Measurements from ENCODE around the gene IQGAP2.

The IQGAP2 gene

DNA sequence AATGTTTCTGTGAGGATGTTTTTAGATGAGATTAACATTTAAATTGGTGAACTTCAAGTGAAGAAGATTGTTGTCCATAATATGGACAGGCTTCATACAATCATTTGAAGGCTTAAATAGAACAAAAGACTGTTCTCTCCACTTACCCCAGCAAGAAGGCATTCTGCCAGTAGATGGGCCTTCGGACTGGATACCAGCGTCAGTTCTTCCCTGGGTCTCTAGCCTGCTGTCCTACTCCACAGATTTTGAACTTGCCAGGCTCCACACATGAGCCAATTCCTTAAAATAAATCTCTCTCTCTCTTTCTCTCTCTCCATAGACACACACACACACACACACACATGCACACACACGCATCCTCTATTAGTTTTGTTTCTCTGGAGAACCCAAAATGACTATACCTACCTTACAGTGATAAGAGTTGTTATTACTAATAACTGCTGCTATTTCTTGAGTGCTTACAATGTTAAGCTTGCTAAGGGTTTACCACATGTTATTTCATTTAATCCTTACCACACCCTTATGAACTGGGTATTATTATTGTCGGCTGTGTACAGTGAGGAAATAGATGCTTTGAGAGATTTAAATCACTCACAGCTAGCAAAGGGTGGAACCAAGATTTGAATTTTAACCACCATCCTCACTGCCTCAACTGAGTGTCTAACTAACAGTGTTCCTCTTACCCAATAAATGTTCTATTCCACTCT, 19.8 kb upstream of the IQGAP2 start:
- no peak for DNase-seq (ENCODE audit: low read depth)

- DNase-seq (ENCODE audit: low read depth): no peak
These were observed 18.9 kb upstream of the IQGAP2 start for GRCh38 chr5:76384189-76384588.

DNA sequence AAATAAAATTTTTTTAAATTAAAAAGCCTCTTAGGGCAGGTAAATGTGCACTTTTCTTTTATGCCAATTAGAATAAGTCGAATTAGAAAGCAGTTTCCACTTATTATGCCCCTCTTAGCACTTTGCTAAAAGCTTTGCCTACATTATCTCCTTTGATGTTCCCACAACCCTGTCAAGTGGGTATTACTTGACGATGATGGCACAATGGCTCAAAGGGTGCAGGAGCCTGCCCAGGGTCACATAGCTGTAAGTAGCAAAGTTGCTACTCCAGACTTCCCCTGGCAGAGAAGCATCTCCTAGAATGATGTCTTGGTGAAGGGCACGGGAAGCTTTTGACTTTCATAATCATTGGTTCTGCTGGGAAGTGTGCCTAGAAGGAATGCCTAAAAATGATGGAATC, 18.4 kb upstream of the IQGAP2 start:
- DNase-seq (ENCODE audit: low read depth): no peak

DNA sequence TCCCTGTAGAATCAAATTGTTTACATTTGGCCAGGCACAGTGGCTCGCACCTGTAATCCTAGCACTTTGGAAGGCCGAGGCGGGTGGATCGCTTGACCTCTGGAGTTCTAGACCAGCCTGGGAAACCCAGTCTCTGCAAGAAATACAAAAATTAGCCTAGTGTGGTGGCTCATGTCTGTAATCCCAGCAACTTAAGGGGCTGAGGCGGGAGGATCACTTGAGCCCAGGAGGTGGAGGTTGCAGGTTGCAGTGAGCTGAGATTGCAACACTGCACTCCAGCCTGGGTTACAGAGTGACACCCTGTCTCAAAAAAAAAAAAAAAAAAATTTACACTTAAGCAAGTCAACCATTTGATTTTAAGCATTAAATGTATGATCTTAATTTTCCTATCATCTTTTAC, 17.5 kb upstream of the IQGAP2 start:
- DNase-seq (ENCODE audit: low read depth): no peak

DNA sequence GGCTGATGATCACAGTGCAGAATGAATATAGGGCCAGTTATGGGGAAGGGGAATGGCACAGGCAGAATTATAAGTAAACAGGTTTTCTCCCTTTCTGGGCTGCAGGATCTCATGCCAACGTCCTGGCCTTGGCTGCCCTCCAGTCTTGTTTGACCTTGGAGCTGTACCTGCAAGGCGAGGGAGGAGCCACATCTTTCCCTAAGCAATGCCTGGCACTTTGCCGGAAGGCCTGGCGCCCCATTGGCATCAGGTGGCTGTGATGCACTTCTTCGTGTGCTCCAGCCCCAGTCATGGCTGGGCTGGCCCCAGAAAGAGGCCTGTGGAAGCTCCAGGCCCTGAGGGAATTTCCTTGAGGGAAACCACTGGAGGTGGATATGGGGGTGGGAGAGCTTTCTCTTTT, 16.7 kb upstream of the IQGAP2 start:
- DNase-seq (ENCODE audit: low read depth): no peak

- DNase-seq (ENCODE audit: low read depth): no peak
These were observed 14.8 kb upstream of the IQGAP2 start for GRCh38 chr5:76388236-76388635.

GRCh38 chr5:76388791-76389512, 14.1 kb upstream of the IQGAP2 start:
- DNase-seq (ENCODE audit: low read depth): no peak

- no peak for DNase-seq (ENCODE audit: low read depth)
These were observed 13.5 kb upstream of the IQGAP2 start for GRCh38 chr5:76389513-76390154.

DNA sequence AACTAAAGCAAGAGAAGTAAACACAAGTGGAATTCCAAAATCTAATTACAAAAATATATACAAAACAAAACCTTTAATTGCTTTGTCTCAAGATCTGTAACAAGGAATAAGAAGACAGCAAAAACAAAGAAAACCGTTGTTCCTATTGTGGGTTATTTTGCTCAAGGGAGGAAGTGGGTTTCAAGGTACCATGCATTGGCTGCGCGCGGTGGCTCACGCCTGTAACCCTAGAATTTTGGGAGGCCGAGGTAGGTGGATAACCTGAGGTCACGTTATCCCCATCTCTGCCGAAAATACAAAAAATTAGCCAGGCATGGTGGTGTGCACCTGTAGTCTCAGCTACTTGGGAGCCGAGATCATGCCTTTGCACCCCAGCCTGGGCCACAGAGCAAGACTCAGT, 12.1 kb upstream of the IQGAP2 start:
- DNase-seq (ENCODE audit: low read depth): no peak

- DNase-seq (ENCODE audit: low read depth): no peak
These were observed 9.9 kb upstream of the IQGAP2 start for GRCh38 chr5:76393035-76393680.

- no peak for DNase-seq (ENCODE audit: low read depth)
These were observed 5.9 kb upstream of the IQGAP2 start for GRCh38 chr5:76397200-76397599.

DNA sequence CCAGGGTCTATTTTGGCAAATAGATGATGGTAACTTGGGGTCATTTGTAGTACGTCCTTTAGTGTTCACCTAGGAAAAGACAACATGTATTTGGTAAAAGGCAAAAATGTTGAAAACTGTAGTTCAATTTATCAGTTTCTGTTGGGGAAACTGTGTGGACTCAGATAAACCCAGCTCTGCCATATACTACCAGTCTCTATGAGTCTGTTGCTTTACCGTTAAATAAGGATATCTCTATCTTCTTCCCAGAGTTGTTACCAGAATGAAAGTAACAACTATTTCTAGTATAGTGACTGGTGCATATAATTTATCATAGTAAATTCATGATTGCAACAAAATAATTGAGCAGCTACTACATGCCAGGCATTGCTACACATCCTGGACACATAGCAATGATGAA, 3.8 kb upstream of the IQGAP2 start:
- no peak for DNase-seq (ENCODE audit: low read depth)

- no peak for DNase-seq (ENCODE audit: low read depth)
These were observed 2.6 kb upstream of the IQGAP2 start for GRCh38 chr5:76400466-76400865.

DNA sequence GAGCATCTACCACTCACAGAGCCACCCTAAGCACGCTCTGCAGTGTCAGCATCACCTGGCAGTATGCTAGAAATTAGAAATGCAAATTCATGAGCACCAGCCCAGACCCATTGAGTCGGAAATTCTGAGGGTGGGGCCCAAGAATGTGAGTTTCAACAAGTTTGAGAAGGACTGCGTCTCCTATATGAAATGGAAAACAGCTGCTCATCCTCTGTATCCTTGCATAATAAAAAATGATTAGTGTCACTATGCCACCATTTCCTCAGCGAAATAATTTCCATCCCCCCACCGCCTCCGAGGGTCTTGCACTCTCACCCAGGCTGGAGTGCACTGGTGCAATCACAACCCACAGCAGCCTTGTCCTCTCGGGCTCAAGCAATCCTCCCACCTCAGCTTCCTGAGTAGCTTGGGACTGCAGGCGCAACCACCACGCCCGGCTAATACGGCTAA, 1.3 kb upstream of the IQGAP2 start:
- no peak for DNase-seq (ENCODE audit: low read depth)

- no peak for DNase-seq (ENCODE audit: low read depth)
These were observed 717 bp upstream of the IQGAP2 start for GRCh38 chr5:76402251-76402885.

DNA sequence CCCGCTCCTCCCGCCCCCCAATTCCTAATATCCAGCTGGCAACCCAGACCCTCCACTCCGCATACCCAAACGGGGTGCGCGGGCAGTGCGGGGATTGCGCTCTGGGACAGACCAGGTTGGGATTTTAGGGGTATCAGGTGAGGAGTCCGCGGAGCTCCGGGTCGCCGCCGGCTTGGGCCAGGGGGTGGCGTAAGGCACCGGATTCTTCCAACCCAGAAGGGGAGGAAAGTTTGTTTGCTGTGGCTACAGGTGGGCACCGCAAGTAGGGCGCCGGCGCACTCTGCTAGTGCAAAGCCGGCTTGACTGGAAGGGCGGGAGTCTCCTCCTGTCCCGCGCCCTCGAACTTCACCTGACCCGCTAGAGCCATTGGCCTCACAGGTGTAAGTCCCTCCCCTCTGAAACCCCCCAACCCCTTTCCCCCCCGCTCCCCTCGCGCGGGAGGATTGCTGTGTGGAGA, 709 bp downstream of the IQGAP2 start:
- no peak for DNase-seq (ENCODE audit: low read depth)

- no peak for DNase-seq (ENCODE audit: low read depth)
These were observed 1.4 kb downstream of the IQGAP2 start for GRCh38 chr5:76404223-76405211.

- DNase-seq (ENCODE audit: low read depth): no peak
These were observed 2.9 kb downstream of the IQGAP2 start for GRCh38 chr5:76406014-76406413.

DNA sequence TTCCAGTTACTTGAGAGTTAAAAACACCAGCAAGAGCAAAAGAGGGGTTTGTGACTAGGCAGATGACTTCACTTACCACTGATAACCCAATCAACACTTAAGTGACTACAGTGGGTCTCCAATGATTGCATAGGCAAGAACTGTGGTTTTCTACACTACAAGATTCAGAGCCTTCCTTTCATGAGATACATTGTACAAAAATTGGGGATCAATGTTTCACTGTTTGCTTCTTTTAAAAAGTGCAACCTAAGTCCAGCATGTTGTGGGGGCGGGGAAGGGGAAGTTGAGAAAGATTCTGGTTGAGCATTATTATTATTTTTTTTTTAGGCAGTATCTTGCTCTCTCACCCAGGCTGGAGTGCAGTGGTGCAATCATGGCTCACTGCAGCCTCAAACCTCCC, 3.6 kb downstream of the IQGAP2 start:
- DNase-seq (ENCODE audit: low read depth): no peak

- DNase-seq (ENCODE audit: low read depth): no peak
These were observed 5.1 kb downstream of the IQGAP2 start for GRCh38 chr5:76408104-76408654.

- no peak for DNase-seq (ENCODE audit: low read depth)
These were observed 9.4 kb downstream of the IQGAP2 start for GRCh38 chr5:76412511-76412910.

Measured in EH (cell line).